Aorta (tissue), 5 donors: ENCODE data around the gene SPHKAP. TPM values are rescaled to one million over a fixed set of nuclear protein-coding genes. Genes with fewer than 3 reads are reported as not detected.

Experiments used
- ATAC-seq: fragments of 200-7000 bp; cut with Tn5 transposase; one replicate; pipeline ENCODE4 v1.9.1; 2022; ENCODE audit warnings: moderate library complexity; ENCODE audit not compliant: low FRiP score
- DNase-seq, 2 donors: peaks; one replicate each; pipeline ENCODE4 v3.0.0-alpha.2; 2020
- H3K27ac ChIP-seq, 2 donors: one replicate each; pipeline ENCODE4 v1.5.1; 2013; ENCODE audit warnings: low read length in 2 of 2, mild to moderate bottlenecking in 2 of 2, moderate library complexity in 2 of 2, control low read depth in 1 of 2, inconsistent platforms in 1 of 2, low read depth in 1 of 2
- H3K27me3 ChIP-seq, 2 donors: one replicate each; pipeline ENCODE4 v1.6.1; 2013; ENCODE audit warnings: control low read depth in 1 of 2, low read length in 1 of 2, mild to moderate bottlenecking in 1 of 2, moderate library complexity in 1 of 2; ENCODE audit not compliant: insufficient read depth in 2 of 2, control insufficient read depth in 1 of 2
- H3K36me3 ChIP-seq, 2 donors: one replicate each; pipeline ENCODE4 v1.6.1; 2013; ENCODE audit warnings: control low read depth in 1 of 2, low read length in 1 of 2, mild to moderate bottlenecking in 1 of 2; ENCODE audit not compliant: insufficient read depth in 2 of 2, control insufficient read depth in 1 of 2
- H3K4me1 ChIP-seq, 2 donors: one replicate each; pipeline ENCODE4 v1.6.1; 2013; ENCODE audit warnings: low read length in 2 of 2, control low read depth in 1 of 2, mild to moderate bottlenecking in 1 of 2, moderate library complexity in 1 of 2; ENCODE audit not compliant: insufficient read depth in 2 of 2, control insufficient read depth in 1 of 2
- H3K4me3 ChIP-seq, 2 donors: one replicate each; pipeline ENCODE4 v1.5.1; 2013; ENCODE audit warnings: low read length in 2 of 2, control low read depth in 1 of 2, mild to moderate bottlenecking in 1 of 2
- H3K9me3 ChIP-seq: one replicate; pipeline ENCODE4 v1.6.1; 2013; ENCODE audit warnings: mild to moderate bottlenecking, low read length; ENCODE audit not compliant: control insufficient read depth
- WGBS, 2 donors: extraction: QIAGEN DNeasy Blood & Tissue Kit; methylation state at CpG; one replicate each; pipeline ENCODE4 v1.1.7; 2013; 5-methylcytosine and 5-hydroxymethylcytosine counted together
- intact Hi-C, 2 donors: fragments of 100-400 bp; cut with DNase I; formaldehyde crosslinking; loops; one replicate each; pipeline versions ENCODE4 v1.14.2 to v1.15.0; 2022
- polyA plus RNA-seq, 2 donors: library from polyadenylated mRNA; stranded (reverse); fragments of 200-250 nt; gene quantifications; one replicate each; pipeline ENCODE4 v1.2.3, GENCODE V29; 2013
- total RNA-seq, 2 donors: library from RNA; stranded (reverse); fragmentation: NEBNext Ultra II Directional; extraction: Animal tissue kit (Norgen Biotek cat#: 25700); gene quantifications; one replicate each; pipeline ENCODE4 v1.2.1, GENCODE V29; 2021
- donor health status: healthy with polysubstance abuse.
- donor health status: Bipolar disorder and iron deficiency.
- donor health status: DM: no; HTN: no; CAD: no.
- donor health status: DM: no; HTN: no; CAD: no.
- donor health status: DM: yes; HTN: yes; CAD: no.

Gene SPHKAP
- total and polyA plus RNA-seq, 4 donors, result 0.18 TPM; not detected in 3

- WGBS, 2 donors, result 84 to 86% methylated on average over 6 of the region's 6 CpGs
- ATAC-seq, result no peak
- DNase-seq, result no peak
- Histone ChIP-seq H3K36me3 (no peaks in the 10 kb centered on the region), H3K4me3 (no peak overlapping the region), H3K9me3 (no peaks in the 10 kb centered on the region), H3K27ac (no peak overlapping the region), H3K4me1 (no peaks in the 10 kb centered on the region), H3K27me3 (no peaks in the 10 kb centered on the region)
- intact Hi-C loops, result no loop called here
These were observed 157.9 kb downstream of the SPHKAP start for GRCh38 chr2:228023619-228024018.

- intact Hi-C loops, result no loop called here
- Histone ChIP-seq H3K27ac (no peak overlapping the region), H3K4me3 (no peak overlapping the region), H3K36me3 (no peaks in the 10 kb centered on the region), H3K27me3 (no peaks in the 10 kb centered on the region), H3K4me1 (no peaks in the 10 kb centered on the region), H3K9me3 (no peaks in the 10 kb centered on the region)
- DNase-seq, result no peak
- WGBS, 2 donors, result 83 to 85% methylated on average over 7 of the region's 7 CpGs
- ATAC-seq, result no peak
These were observed 163.2 kb downstream of the SPHKAP start for GRCh38 chr2:228018311-228018710.

GRCh38 chr2:228017784-228018183 lies 163.7 kb downstream of the SPHKAP start:
- H3K9me3 ChIP-seq, result no peaks in the 10 kb centered on the region
- no peaks in the 10 kb centered on the region for H3K36me3 ChIP-seq
- intact Hi-C loops, result no loop called here
- ATAC-seq (no peak), DNase-seq (no peak)
- no peak overlapping the region for H3K27ac ChIP-seq
- no peak overlapping the region for H3K4me3 ChIP-seq
- H3K27me3 ChIP-seq, result no peaks in the 10 kb centered on the region
- 79 to 80% methylated on average over 14 of the region's 14 CpGs for WGBS, 2 donors
- no peaks in the 10 kb centered on the region for H3K4me1 ChIP-seq

GRCh38 chr2:228016402-228016801 lies 165.1 kb downstream of the SPHKAP start:
- no peak overlapping the region for H3K27ac ChIP-seq
- DNase-seq (no peak), ATAC-seq (no peak)
- H3K36me3 ChIP-seq, result no peaks in the 10 kb centered on the region
- WGBS, 2 donors, result 49 to 59% methylated on average over 10 of the region's 10 CpGs
- no peaks in the 10 kb centered on the region for H3K4me1 ChIP-seq
- no peaks in the 10 kb centered on the region for H3K9me3 ChIP-seq
- intact Hi-C loops, result no loop called here
- H3K4me3 ChIP-seq, result no peak overlapping the region
- no peaks in the 10 kb centered on the region for H3K27me3 ChIP-seq

- H3K4me1 ChIP-seq, result no peaks in the 10 kb centered on the region
- ATAC-seq (no peak), DNase-seq (no peak)
- no peak overlapping the region for H3K27ac ChIP-seq
- H3K27me3 ChIP-seq, result no peaks in the 10 kb centered on the region
- intact Hi-C loops, result no loop called here
- 56 to 75% methylated on average over 1 of the region's 1 CpG for WGBS, 2 donors
- H3K4me3 ChIP-seq, result no peak overlapping the region
- no peaks in the 10 kb centered on the region for H3K9me3 ChIP-seq
- no peaks in the 10 kb centered on the region for H3K36me3 ChIP-seq
These were observed 165.7 kb downstream of the SPHKAP start for GRCh38 chr2:228015741-228016140.

GRCh38 chr2:227996366-227996765 lies 185.1 kb downstream of the SPHKAP start:
- no peak for ATAC-seq
- Histone ChIP-seq H3K36me3 (no peaks in the 10 kb centered on the region), H3K27ac (no peak overlapping the region), H3K9me3 (no peaks in the 10 kb centered on the region), H3K4me3 (no peak overlapping the region), H3K4me1 (no peaks in the 10 kb centered on the region), H3K27me3 (no peaks in the 10 kb centered on the region)
- intact Hi-C loops, result no loop called here
- 36% methylated on average over 3 of the region's 3 CpGs for WGBS, 2 donors
- no peak for DNase-seq

GRCh38 chr2:227990937-227991336 lies 190.6 kb downstream of the SPHKAP start:
- ATAC-seq (no peak), DNase-seq (no peak)
- intact Hi-C loops, result no loop called here
- no peak overlapping the region for H3K4me3 ChIP-seq
- no peaks in the 10 kb centered on the region for H3K4me1 ChIP-seq
- no peaks in the 10 kb centered on the region for H3K27me3 ChIP-seq
- H3K36me3 ChIP-seq, result no peaks in the 10 kb centered on the region
- no peak overlapping the region for H3K27ac ChIP-seq
- no peaks in the 10 kb centered on the region for H3K9me3 ChIP-seq
- WGBS, 2 donors, result 56 to 73% methylated on average over 4 of the region's 4 CpGs

GRCh38 chr2:227973241-227973640 lies 208.2 kb downstream of the SPHKAP start:
- intact Hi-C loops, result no loop called here
- no peak for DNase-seq
- no peaks in the 10 kb centered on the region for H3K36me3 ChIP-seq
- no peaks in the 10 kb centered on the region for H3K9me3 ChIP-seq
- no peaks in the 10 kb centered on the region for H3K27me3 ChIP-seq
- no peak overlapping the region for H3K27ac ChIP-seq
- H3K4me3 ChIP-seq, result no peak overlapping the region
- ATAC-seq, result no peak
- H3K4me1 ChIP-seq, result no peaks in the 10 kb centered on the region
- 82 to 86% methylated on average over 3 of the region's 3 CpGs for WGBS, 2 donors

GRCh38 chr2:227971619-227972230 lies 209.8 kb downstream of the SPHKAP start:
- Histone ChIP-seq H3K4me1 (no peaks in the 10 kb centered on the region), H3K36me3 (no peaks in the 10 kb centered on the region), H3K27ac (no peak overlapping the region), H3K9me3 (no peaks in the 10 kb centered on the region), H3K27me3 (no peaks in the 10 kb centered on the region), H3K4me3 (no peak overlapping the region)
- intact Hi-C loops, result no loop called here
- WGBS, 2 donors, result 74 to 79% methylated on average over 7 of the region's 7 CpGs
- no peak for ATAC-seq
- DNase-seq, result no peak
